Neural cell (in vitro differentiated cells): ENCODE data around the gene COIL. TPM values are rescaled to one million over a fixed set of nuclear protein-coding genes. Genes with fewer than 3 reads are reported as not detected.

Experiments used
- H2AFZ ChIP-seq: fragments of 200-600, 300-800 bp; sonication (generic), shearing (Covaris generic); 2 replicates; pipeline ENCODE4 v1.6.0; 2014; ENCODE audit warnings: low read depth, mild to moderate bottlenecking, antibody characterized with exemption, low read length, moderate library complexity
- H3F3A ChIP-seq: fragments of 200-600 bp; shearing (Covaris generic); 2 replicates; pipeline ENCODE4 v1.6.1; 2016; ENCODE audit warnings: mild to moderate bottlenecking, moderate library complexity, mixed read lengths, antibody characterized with exemption, low read length; ENCODE audit not compliant: insufficient read depth, poor library complexity, severe bottlenecking
- H3K27ac ChIP-seq: fragments of 200-600, 300-800 bp; sonication (generic), shearing (Covaris generic); 2 replicates; pipeline ENCODE4 v1.5.1; 2014; ENCODE audit warnings: mild to moderate bottlenecking, low read length, moderate library complexity
- H3K27me3 ChIP-seq: fragments of 300-800, 200-600 bp; sonication (generic), shearing (Covaris generic); 2 replicates; pipeline ENCODE4 v1.6.0; 2014; ENCODE audit warnings: mild to moderate bottlenecking, low read depth, low read length, moderate library complexity; ENCODE audit not compliant: insufficient read depth
- H3K36me3 ChIP-seq: fragments of 300-800, 200-600 bp; sonication (generic), shearing (Covaris generic); 2 replicates; pipeline ENCODE4 v1.5.1; 2014; ENCODE audit warnings: mild to moderate bottlenecking, antibody characterized with exemption, low read length, moderate library complexity; ENCODE audit not compliant: insufficient read depth
- H3K4me2 ChIP-seq: fragments of 300-800, 200-600 bp; sonication (generic), shearing (Covaris generic); 2 replicates; pipeline ENCODE4 v1.6.0; 2014; ENCODE audit warnings: mild to moderate bottlenecking, low read length
- H3K4me3 ChIP-seq: fragments of 300-800, 200-600 bp; sonication (generic), shearing (Covaris generic); 2 replicates; pipeline ENCODE4 v1.5.1; 2014; ENCODE audit warnings: mild to moderate bottlenecking, low read length, moderate library complexity
- H3K79me2 ChIP-seq: fragments of 200-600 bp; shearing (Covaris generic); replicated peaks from 2 replicates; pipeline ENCODE4 v1.6.0; 2014; ENCODE audit warnings: mild to moderate bottlenecking, low read length, moderate library complexity; ENCODE audit not compliant: insufficient read depth
- H3K9ac ChIP-seq: fragments of 300-800, 200-600 bp; sonication (generic), shearing (Covaris generic); 2 replicates; pipeline ENCODE4 v1.6.1; 2016; ENCODE audit warnings: mild to moderate bottlenecking, low read length, mixed read lengths
- H3K9me2 ChIP-seq: fragments of 200-600 bp; shearing (Covaris generic); 2 replicates; pipeline ENCODE4 v1.6.1; 2016; ENCODE audit warnings: mild to moderate bottlenecking, low read length, mixed read lengths; ENCODE audit not compliant: insufficient read depth
- H3K9me3 ChIP-seq: fragments of 200-600, 300-800 bp; sonication (generic), shearing (Covaris generic); 2 replicates; pipeline ENCODE4 v1.6.1; 2016; ENCODE audit warnings: mild to moderate bottlenecking, mixed run types, low read length, moderate library complexity, mixed read lengths
- H4K20me1 ChIP-seq: fragments of 200-600 bp; shearing (Covaris generic); 2 replicates; pipeline ENCODE4 v1.6.1; 2016; ENCODE audit warnings: mild to moderate bottlenecking, mixed run types; ENCODE audit not compliant: insufficient read depth
- CTCF ChIP-seq: fragments of 450-650 bp; IDR thresholded peaks from 2 replicates; pipeline ENCODE4 v1.5.1; 2014; ENCODE audit warnings: antibody characterized with exemption, mild to moderate bottlenecking, moderate library complexity; ENCODE audit not compliant: poor library complexity, severe bottlenecking
- EP300 ChIP-seq: fragments of 450-650 bp; conservative IDR thresholded peaks from 2 replicates; pipeline ENCODE4 v1.6.1; 2014; ENCODE audit warnings: antibody characterized with exemption, mild to moderate bottlenecking, moderate library complexity; ENCODE audit not compliant: poor library complexity, severe bottlenecking
- EZH2 ChIP-seq: fragments of 200-600, 300-800 bp; shearing (Covaris generic), sonication (generic); IDR thresholded peaks from 2 replicates; pipeline ENCODE4 v1.6.1; 2014; ENCODE audit warnings: antibody characterized with exemption, low read length, borderline replicate concordance, mild to moderate bottlenecking; ENCODE audit not compliant: insufficient read depth, poor library complexity, severe bottlenecking
- MXI1 ChIP-seq: fragments of 450-650 bp; conservative IDR thresholded peaks from 2 replicates; pipeline ENCODE4 v1.6.1; 2014; ENCODE audit warnings: antibody characterized with exemption, mild to moderate bottlenecking; ENCODE audit not compliant: poor library complexity, severe bottlenecking
- POLR2AphosphoS5 ChIP-seq: IDR thresholded peaks from 2 replicates; pipeline ENCODE4 v1.6.1; 2012
- RAD21 ChIP-seq: fragments of 450-650 bp; conservative IDR thresholded peaks from 2 replicates; pipeline ENCODE4 v1.6.1; 2014; ENCODE audit warnings: antibody characterized with exemption, mild to moderate bottlenecking, moderate library complexity
- REST ChIP-seq: IDR thresholded peaks from 2 replicates; pipeline ENCODE4 v1.6.1; 2012; ENCODE audit warnings: borderline replicate concordance
- SMC3 ChIP-seq: fragments of 450-650 bp; conservative IDR thresholded peaks from 2 replicates; pipeline ENCODE4 v1.6.1; 2014; ENCODE audit warnings: antibody characterized with exemption, mild to moderate bottlenecking, moderate library complexity; ENCODE audit not compliant: poor library complexity
- TAF1 ChIP-seq: IDR thresholded peaks from 2 replicates; pipeline ENCODE4 v1.6.1; 2012; ENCODE audit warnings: low read depth
- polyA plus RNA-seq: library from polyadenylated mRNA; depleted of rRNA; stranded (reverse); fragments of >200 nt; gene quantifications from 2 replicates; pipeline ENCODE4 v1.2.3, GENCODE V29; 2014

The COIL gene
- polyA plus RNA-seq, 1 donor from 2014 or later: 39.1 TPM

- H3F3A ChIP-seq: no peaks in the 10 kb centered on the region
- H3K4me2 ChIP-seq: no peak overlapping the region
- H3K27me3 ChIP-seq: no peaks in the 10 kb centered on the region
- no peak overlapping the region for H2AFZ ChIP-seq
- no peaks in the 10 kb centered on the region for H3K9me3 ChIP-seq
- H3K27ac ChIP-seq: no peak overlapping the region
- no peak overlapping the region for H3K4me3 ChIP-seq
- H3K79me2 ChIP-seq: no peaks in the 10 kb centered on the region
- no peaks in the 10 kb centered on the region for H3K36me3 ChIP-seq
- no peaks in the 10 kb centered on the region for H3K9me2 ChIP-seq
- H3K9ac ChIP-seq: no peak overlapping the region
- H4K20me1 ChIP-seq: no peaks in the 10 kb centered on the region
- no peak for TF ChIP-seq CTCF
- no peak for TF ChIP-seq REST
- TF ChIP-seq POLR2AphosphoS5: no peak
- no peak for TF ChIP-seq RAD21
Observed at GRCh38 chr17:56896968-56897359, 63.9 kb downstream of the COIL start.

GRCh38 chr17:56896217-56896967, 64.5 kb downstream of the COIL start:
- no peak overlapping the region for H2AFZ ChIP-seq
- no peaks in the 10 kb centered on the region for H3K9me2 ChIP-seq
- H3K27ac ChIP-seq: no peak overlapping the region
- no peak overlapping the region for H3K4me2 ChIP-seq
- H3K9ac ChIP-seq: no peak overlapping the region
- no peaks in the 10 kb centered on the region for H4K20me1 ChIP-seq
- no peak for TF ChIP-seq EZH2
- TF ChIP-seq EP300: no peak
- no peak for TF ChIP-seq SMC3
- TF ChIP-seq MXI1: no peak
- TF ChIP-seq TAF1: no peak
- no peak for TF ChIP-seq REST
- TF ChIP-seq CTCF: no peak
- TF ChIP-seq RAD21: no peak
- no peak for TF ChIP-seq POLR2AphosphoS5
- H3K4me3 ChIP-seq: no peak overlapping the region
- no peaks in the 10 kb centered on the region for H3K9me3 ChIP-seq
- H3F3A ChIP-seq: no peaks in the 10 kb centered on the region
- no peaks in the 10 kb centered on the region for H3K79me2 ChIP-seq
- no peaks in the 10 kb centered on the region for H3K27me3 ChIP-seq
- no peaks in the 10 kb centered on the region for H3K36me3 ChIP-seq
